Astrocyte (in vitro differentiated cells and primary cell): Measurements from ENCODE around the gene ERN1. TPM values are rescaled to one million over a fixed set of nuclear protein-coding genes. Genes with fewer than 3 reads are reported as not detected.
A peak's percentile ranks its signal among the peaks of the same experiment; 100 is the strongest.

ENCODE experiments used
- DNase-seq: peaks from one replicate; pipeline ENCODE4 v3.0.0-alpha.2; 2010; ENCODE audit warnings: low read depth
- FAIRE-seq: peaks from 2 replicates; lab custom pipeline; 2011; peaks lifted over from hg19 to GRCh38; lab: Jason Lieb, UNC
- H2AFZ ChIP-seq: 2 replicates; pipeline ENCODE4 v1.6.0; 2012; ENCODE audit warnings: low read depth, low read length, inconsistent platforms
- H3K27ac ChIP-seq: 2 replicates; pipeline ENCODE4 v1.5.1; 2011; ENCODE audit warnings: low read depth, low read length, inconsistent platforms
- H3K27me3 ChIP-seq: 2 replicates; pipeline ENCODE4 v1.6.0; 2011; ENCODE audit warnings: low read length, inconsistent platforms; ENCODE audit not compliant: insufficient read depth
- H3K36me3 ChIP-seq: 2 replicates; pipeline ENCODE4 v1.5.1; 2011; ENCODE audit warnings: low read length, inconsistent platforms; ENCODE audit not compliant: insufficient read depth
- H3K4me1 ChIP-seq: 2 replicates; pipeline ENCODE4 v1.5.1; 2011; ENCODE audit warnings: low read length, inconsistent platforms; ENCODE audit not compliant: insufficient read depth
- H3K4me2 ChIP-seq: 2 replicates; pipeline ENCODE4 v1.6.0; 2012; ENCODE audit warnings: low read length, inconsistent platforms
- H3K4me3 ChIP-seq: 2 replicates; pipeline ENCODE4 v1.5.1; 2011; ENCODE audit warnings: low read depth, mild to moderate bottlenecking, low read length, inconsistent platforms; ENCODE audit not compliant: insufficient read depth
- H3K79me2 ChIP-seq: 2 replicates; pipeline ENCODE4 v1.6.0; 2012; ENCODE audit warnings: mild to moderate bottlenecking, low read length, inconsistent platforms; ENCODE audit not compliant: insufficient read depth
- H3K9ac ChIP-seq: 2 replicates; pipeline ENCODE4 v1.6.0; 2012; ENCODE audit warnings: mild to moderate bottlenecking, low read length, inconsistent platforms
- H3K9me3 ChIP-seq: 2 replicates; pipeline ENCODE4 v1.5.1; 2012; ENCODE audit warnings: low read depth, mild to moderate bottlenecking, low read length, inconsistent platforms; ENCODE audit not compliant: insufficient read depth
- H4K20me1 ChIP-seq: 2 replicates; pipeline ENCODE4 v1.6.0; 2012; ENCODE audit warnings: low read length, inconsistent platforms; ENCODE audit not compliant: insufficient read depth
- H3K27ac Mint-ChIP-seq: one replicate; pipeline ENCODE4 v1.8.0; 2021; ENCODE audit warnings: mild to moderate bottlenecking, mixed read lengths; ENCODE audit not compliant: unreplicated experiment
- H3K27me3 Mint-ChIP-seq: one replicate; pipeline ENCODE4 v1.8.0; 2021; ENCODE audit warnings: low read depth, mixed read lengths; ENCODE audit not compliant: unreplicated experiment
- H3K36me3 Mint-ChIP-seq: one replicate; pipeline ENCODE4 v1.8.0; 2021; ENCODE audit warnings: low read depth, mixed read lengths; ENCODE audit not compliant: unreplicated experiment
- H3K4me1 Mint-ChIP-seq: one replicate; pipeline ENCODE4 v1.8.0; 2021; ENCODE audit warnings: low read depth, mixed read lengths; ENCODE audit not compliant: unreplicated experiment
- H3K4me3 Mint-ChIP-seq: one replicate; pipeline ENCODE4 v1.8.0; 2021; ENCODE audit warnings: mild to moderate bottlenecking, moderate library complexity, mixed read lengths; ENCODE audit not compliant: unreplicated experiment
- H3K9me3 Mint-ChIP-seq: one replicate; pipeline ENCODE4 v1.8.0; 2021; ENCODE audit warnings: mild to moderate bottlenecking, mixed read lengths; ENCODE audit not compliant: unreplicated experiment
- CTCF ChIP-seq: IDR thresholded peaks from 2 replicates; pipeline ENCODE4 v1.5.1; 2011; ENCODE audit warnings: low read depth, mild to moderate bottlenecking, inconsistent platforms, low read length, moderate library complexity; ENCODE audit not compliant: insufficient read depth
- EZH2 ChIP-seq: IDR thresholded peaks from 2 replicates; pipeline ENCODE4 v1.6.1; 2012; ENCODE audit warnings: mild to moderate bottlenecking, low read length, inconsistent platforms; ENCODE audit not compliant: insufficient read depth
- total RNA-seq: library from RNA; stranded (reverse); gene quantifications from 2 replicates; pipeline ENCODE4 v1.2.1, GENCODE V29; 2021

ERN1 gene
- total RNA-seq, 1 donor from 2014 or later: 11.7 TPM

DNA sequence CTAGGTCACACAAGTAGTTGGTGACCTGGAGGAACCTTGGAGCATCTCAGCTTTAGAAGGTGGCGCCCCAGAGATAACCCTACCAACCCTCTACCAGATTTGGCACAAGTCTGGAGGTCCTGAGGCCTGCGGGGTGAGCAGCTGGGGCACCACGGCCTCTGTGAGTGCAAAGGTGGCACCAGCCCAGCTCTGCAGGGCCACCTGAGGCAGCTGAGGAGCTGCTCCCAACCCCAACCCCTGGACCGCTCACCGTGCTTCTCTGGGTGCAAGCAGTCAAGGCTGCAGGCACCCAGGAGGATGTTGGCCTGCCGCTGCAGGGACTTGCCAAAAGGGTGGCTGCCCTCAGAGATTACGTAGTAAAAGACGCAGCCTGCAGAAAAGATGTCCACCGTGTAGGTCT lies 81.1 kb downstream of the ERN1 start:
- no peak overlapping the region for H2AFZ ChIP-seq

DNA sequence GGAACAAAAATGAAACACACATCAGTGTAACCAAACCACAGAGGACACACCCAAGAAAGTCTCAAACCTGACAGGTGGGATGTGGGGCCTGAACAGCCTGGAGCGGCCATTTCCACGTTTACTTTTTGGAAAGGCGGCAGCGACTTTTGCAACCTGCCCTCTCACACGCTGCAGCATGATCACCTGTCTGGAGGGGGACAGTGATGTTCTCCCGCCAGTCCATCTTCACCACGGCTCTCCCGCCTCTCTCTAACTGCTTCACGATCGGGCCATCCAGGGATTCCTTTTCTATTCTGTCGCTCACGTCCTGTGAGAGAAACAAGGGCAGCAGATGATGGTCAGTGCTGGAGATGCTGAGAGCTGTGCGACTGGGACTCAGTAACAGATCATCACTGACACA lies 84.8 kb downstream of the ERN1 start:
- Histone ChIP-seq H3K27ac (no peak overlapping the region), H4K20me1 (no peaks in the 10 kb centered on the region), H3K79me2 (no peaks in the 10 kb centered on the region), H3K4me3 (no peak overlapping the region), H3K4me2 (no peak overlapping the region), H3K9ac (no peak overlapping the region), H3K9me3 (no peaks in the 10 kb centered on the region), H2AFZ (no peak overlapping the region), H3K27me3 (no peaks in the 10 kb centered on the region), H3K4me1 (no peaks in the 10 kb centered on the region), H3K36me3 (no peaks in the 10 kb centered on the region)
- Mint-ChIP-seq H3K9me3 (no peaks in the 10 kb centered on the region), H3K27me3 (peaks cover 2% of the 10 kb centered on the region), H3K36me3 (peaks cover 38% of the 10 kb centered on the region), H3K4me3 (no peak overlapping the region), H3K4me1 (no peaks in the 10 kb centered on the region), H3K27ac (no peak overlapping the region)
- no peak for DNase-seq
- TF ChIP-seq CTCF (no peak), EZH2 (no peak)
- no peak for FAIRE-seq

More for the DNA sequence above, 81.1 kb downstream of the ERN1 start:
- FAIRE-seq (no peak), DNase-seq (no peak)
- Mint-ChIP-seq H3K9me3 (no peaks in the 10 kb centered on the region), H3K27me3 (no peaks in the 10 kb centered on the region), H3K4me1 (no peaks in the 10 kb centered on the region), H3K4me3 (no peak overlapping the region), H3K27ac (peak overlapping the region; percentile 18), H3K36me3 (peaks cover 47% of the 10 kb centered on the region)
- Histone ChIP-seq H4K20me1 (no peaks in the 10 kb centered on the region), H3K9ac (no peak overlapping the region), H3K4me1 (no peaks in the 10 kb centered on the region), H3K4me2 (no peak overlapping the region), H3K27ac (no peak overlapping the region), H3K9me3 (no peaks in the 10 kb centered on the region), H3K79me2 (no peaks in the 10 kb centered on the region), H3K36me3 (peaks cover 3% of the 10 kb centered on the region), H3K4me3 (no peak overlapping the region), H3K27me3 (no peaks in the 10 kb centered on the region)
- TF ChIP-seq CTCF (no peak), EZH2 (no peak)

GRCh38 chr17:64042700-64043485 lies 87.1 kb downstream of the ERN1 start:
- no peaks in the 10 kb centered on the region for H3K79me2 ChIP-seq
- H3K9me3 ChIP-seq: no peaks in the 10 kb centered on the region
- no peak for FAIRE-seq
- no peak for DNase-seq
- Mint-ChIP-seq H3K27ac (no peak overlapping the region), H3K27me3 (peaks cover 2% of the 10 kb centered on the region), H3K36me3 (peaks cover 37% of the 10 kb centered on the region), H3K9me3 (no peaks in the 10 kb centered on the region), H3K4me3 (no peak overlapping the region), H3K4me1 (no peaks in the 10 kb centered on the region)
- H3K27me3 ChIP-seq: no peaks in the 10 kb centered on the region
- no peak overlapping the region for H3K27ac ChIP-seq
- no peaks in the 10 kb centered on the region for H4K20me1 ChIP-seq
- no peak overlapping the region for H3K4me3 ChIP-seq
- no peaks in the 10 kb centered on the region for H3K36me3 ChIP-seq
- H3K4me2 ChIP-seq: no peak overlapping the region
- TF ChIP-seq CTCF (no peak), EZH2 (no peak)
- no peaks in the 10 kb centered on the region for H3K4me1 ChIP-seq
- H2AFZ ChIP-seq: no peak overlapping the region
- no peak overlapping the region for H3K9ac ChIP-seq
